Esophagus squamous epithelium (tissue), 5 donors: ENCODE results near the gene FLG. TPM values are rescaled to one million over a fixed set of nuclear protein-coding genes. Genes with fewer than 3 reads are reported as not detected.

Experiments used
- DNase-seq: peaks from one replicate; lab custom pipeline; 2025; lab: John Stamatoyannopoulos, UW
- H3K27ac ChIP-seq, 4 donors: fragments of 200-600 bp; sonication (generic); one replicate each; pipeline ENCODE4 v1.5.1; 2016 to 2019; ENCODE audit warnings: mild to moderate bottlenecking in 1 of 4
- H3K27me3 ChIP-seq, 4 donors: fragments of 200-600 bp; sonication (generic); 1 replicate in 3 of 4; 2 replicates in 1 of 4; pipeline versions ENCODE4 v1.5.1 to v1.6.0; 2017 to 2021; ENCODE audit warnings: antibody characterized with exemption in 1 of 4
- H3K36me3 ChIP-seq, 3 donors: fragments of 200-600 bp; sonication (generic); one replicate each; pipeline ENCODE4 v1.5.1; 2016 to 2019
- H3K4me1 ChIP-seq, 3 donors: fragments of 200-600 bp; sonication (generic); one replicate each; pipeline ENCODE4 v1.5.1; 2017 to 2019
- H3K4me3 ChIP-seq, 4 donors: fragments of 200-600 bp; sonication (generic); 1 replicate in 3 of 4; 2 replicates in 1 of 4; pipeline ENCODE4 v1.5.1; 2016 to 2019; ENCODE audit warnings: mild to moderate bottlenecking in 2 of 4, moderate library complexity in 1 of 4
- H3K9me3 ChIP-seq, 3 donors: fragments of 200-600 bp; sonication (generic); one replicate each; pipeline ENCODE4 v1.5.1; 2016 to 2019
- CTCF ChIP-seq, 6 experiments: fragments of 450-650 bp in 4 of 6; fragments of 200-600 bp in 2 of 6; sonication (generic) in 2 of 6; IDR thresholded peaks; one replicate each; pipeline ENCODE4 v1.5.1; 2016 to 2019; ENCODE audit warnings: antibody characterized with exemption in 6 of 6, mild to moderate bottlenecking in 4 of 6, moderate library complexity in 4 of 6
- POLR2A ChIP-seq, 4 donors: fragments of 450-650 bp; IDR thresholded peaks; one replicate each; pipeline ENCODE4 v1.6.1; 2017; ENCODE audit warnings: antibody characterized with exemption in 4 of 4, mild to moderate bottlenecking in 4 of 4, moderate library complexity in 3 of 4
- WGBS, 2 donors: methylation state at CpG; one replicate each; pipeline ENCODE4 v1.1.5; 2018; 5-methylcytosine and 5-hydroxymethylcytosine counted together
- intact Hi-C: fragments of 100-400 bp; cut with DNase I; formaldehyde crosslinking; loops from one replicate; pipeline ENCODE4 v1.15.0; 2022
- total RNA-seq, 4 donors: library from RNA; depleted of rRNA; stranded (reverse); fragments of >200 nt; gene quantifications; one replicate each; pipeline ENCODE4 v1.1.0, GENCODE V29; 2016
- donor health status: DM: yes; HTN: yes; CAD: no.

Gene FLG
- total RNA-seq: 10 to 100 TPM in 1 of 4 donors, 1 to 10 TPM in 2, under 1 TPM in 1; 0.94 to 21.1 (median 4.3) TPM

- H3K4me3 ChIP-seq: no peak within 1 kb of the TSS
- H3K27ac ChIP-seq: no peak within 1 kb of the TSS
- H3K36me3 ChIP-seq: no peaks in the 10 kb centered on the region
- WGBS, 2 donors: 36 to 48% methylated on average over 1 of the region's 1 CpG
- intact Hi-C loops: no loop called here
- TF ChIP-seq CTCF (IDR thresholded peaks at IDR 0.05): no peak
- no peak for TF ChIP-seq POLR2A (IDR thresholded peaks at IDR 0.05)
- H3K27me3 ChIP-seq: no peaks in the 10 kb centered on the region
- H3K9me3 ChIP-seq: no peaks in the 10 kb centered on the region
- no peak for DNase-seq
- H3K4me1 ChIP-seq: no peaks in the 10 kb centered on the region
Measured at GRCh38 chr1:152325111-152325510, at the start of gene FLG. TSS of gene FLG (minus strand) at chr1:152325239. CDS start at chr1:152315456, 9,783 bp downstream.

GRCh38 chr1:152374451-152374850, 49.4 kb upstream of the FLG start:
- intact Hi-C loops: no loop called here
- no peak for DNase-seq
- H3K4me3 ChIP-seq: no peak overlapping the region
- no peak for TF ChIP-seq POLR2A (IDR thresholded peaks at IDR 0.05)
- H3K4me1 ChIP-seq: peaks cover 0 to 8% (median 0%) of the 10 kb centered on the region in 3 donors
- no peak overlapping the region for H3K27ac ChIP-seq
- no peaks in the 10 kb centered on the region for H3K27me3 ChIP-seq
- peaks cover 0 to 5% (median 0%) of the 10 kb centered on the region in 3 donors for H3K9me3 ChIP-seq
- no peaks in the 10 kb centered on the region for H3K36me3 ChIP-seq
- 32 to 64% methylated on average over 3 of the region's 3 CpGs for WGBS, 2 donors

DNA sequence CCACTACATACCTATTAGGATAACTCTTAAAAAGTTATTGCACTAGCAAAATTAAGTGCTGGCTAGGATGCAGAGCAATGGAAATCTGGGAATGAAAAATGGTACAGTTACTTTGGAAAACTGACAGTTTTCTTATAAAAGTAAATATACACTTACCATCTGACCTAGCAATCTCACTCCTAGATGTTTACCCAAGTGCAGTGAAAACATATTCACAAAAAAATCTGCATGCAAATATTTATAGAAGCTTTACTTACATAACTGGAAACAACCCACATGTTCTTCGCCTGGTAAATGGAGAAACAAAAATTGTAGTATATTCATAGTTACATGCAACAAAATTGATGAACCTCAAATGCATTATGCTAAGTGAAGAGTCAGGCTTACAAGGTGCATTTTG, 47.6 kb upstream of the FLG start:
- no peak for TF ChIP-seq CTCF (IDR thresholded peaks at IDR 0.05)
- TF ChIP-seq POLR2A (IDR thresholded peaks at IDR 0.05): no peak
- H3K27ac ChIP-seq: no peak overlapping the region
- peaks cover 0 to 19% (median 0%) of the 10 kb centered on the region in 3 donors for H3K4me1 ChIP-seq
- no peak overlapping the region for H3K4me3 ChIP-seq
- 67 to 73% methylated on average over 1 of the region's 1 CpG for WGBS, 2 donors
- intact Hi-C loops: no loop called here
- H3K36me3 ChIP-seq: no peaks in the 10 kb centered on the region
- H3K9me3 ChIP-seq: peaks cover 0 to 5% (median 0%) of the 10 kb centered on the region in 3 donors
- DNase-seq: no peak
- H3K27me3 ChIP-seq: no peaks in the 10 kb centered on the region

GRCh38 chr1:152367436-152367835, 42.4 kb upstream of the FLG start:
- intact Hi-C loops: no loop called here

DNA sequence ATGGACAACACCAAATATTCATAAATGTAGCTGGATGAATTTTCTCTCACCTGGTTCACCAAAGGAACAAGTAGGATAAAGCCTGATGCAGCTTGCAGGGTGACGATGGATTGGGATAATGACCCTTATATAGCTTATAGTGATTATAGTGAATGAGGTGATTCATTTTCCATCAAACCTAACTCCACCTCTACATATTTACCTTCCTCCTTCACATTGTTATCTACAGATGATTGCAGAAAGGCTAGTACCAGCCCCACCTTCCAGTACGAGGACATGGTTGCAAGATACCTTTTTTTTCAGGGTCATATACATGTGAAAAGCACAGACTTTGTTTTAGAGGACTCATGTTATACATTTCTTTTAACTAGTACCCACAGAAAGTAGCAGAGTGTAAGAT, 34.9 kb upstream of the FLG start, which contains the start of gene FLG2:
TSS of gene FLG2 (minus strand) at position 101 of the 400 bp plus-strand sequence. CDS start 1,122 bp downstream, outside the sequence.
- no peaks in the 10 kb centered on the region for H3K36me3 ChIP-seq
- peaks cover 0 to 8% (median 0%) of the 10 kb centered on the region in 3 donors for H3K4me1 ChIP-seq
- WGBS, 2 donors: 46 to 58% methylated on average over 2 of the region's 2 CpGs
- TF ChIP-seq POLR2A (IDR thresholded peaks at IDR 0.05) (no peak), CTCF (IDR thresholded peaks at IDR 0.05) (no peak)
- intact Hi-C loops: no loop called here
- no peak within 1 kb of the TSS for H3K27ac ChIP-seq
- H3K9me3 ChIP-seq: no peaks in the 10 kb centered on the region
- no peak within 1 kb of the TSS for H3K4me3 ChIP-seq
- H3K27me3 ChIP-seq: no peaks in the 10 kb centered on the region
- DNase-seq: no peak

More at GRCh38 chr1:152367436-152367835, 42.4 kb upstream of the FLG start:
- Histone ChIP-seq H3K27ac (peak overlapping the region; percentile 21 to 79 (median 74)), H3K4me1 (peaks cover 0 to 22% (median 5%) of the 10 kb centered on the region in 3 donors), H3K36me3 (no peaks in the 10 kb centered on the region), H3K4me3 (no peak overlapping the region), H3K9me3 (peaks cover 0 to 5% (median 0%) of the 10 kb centered on the region in 3 donors), H3K27me3 (no peaks in the 10 kb centered on the region)
- 18 to 23% methylated on average over 1 of the region's 1 CpG for WGBS, 2 donors
- no peak for DNase-seq
- TF ChIP-seq POLR2A (IDR thresholded peaks at IDR 0.05) (no peak), CTCF (IDR thresholded peaks at IDR 0.05) (no peak)
